Measurements from ENCODE around the gene PLOD3.

Gene PLOD3

DNA sequence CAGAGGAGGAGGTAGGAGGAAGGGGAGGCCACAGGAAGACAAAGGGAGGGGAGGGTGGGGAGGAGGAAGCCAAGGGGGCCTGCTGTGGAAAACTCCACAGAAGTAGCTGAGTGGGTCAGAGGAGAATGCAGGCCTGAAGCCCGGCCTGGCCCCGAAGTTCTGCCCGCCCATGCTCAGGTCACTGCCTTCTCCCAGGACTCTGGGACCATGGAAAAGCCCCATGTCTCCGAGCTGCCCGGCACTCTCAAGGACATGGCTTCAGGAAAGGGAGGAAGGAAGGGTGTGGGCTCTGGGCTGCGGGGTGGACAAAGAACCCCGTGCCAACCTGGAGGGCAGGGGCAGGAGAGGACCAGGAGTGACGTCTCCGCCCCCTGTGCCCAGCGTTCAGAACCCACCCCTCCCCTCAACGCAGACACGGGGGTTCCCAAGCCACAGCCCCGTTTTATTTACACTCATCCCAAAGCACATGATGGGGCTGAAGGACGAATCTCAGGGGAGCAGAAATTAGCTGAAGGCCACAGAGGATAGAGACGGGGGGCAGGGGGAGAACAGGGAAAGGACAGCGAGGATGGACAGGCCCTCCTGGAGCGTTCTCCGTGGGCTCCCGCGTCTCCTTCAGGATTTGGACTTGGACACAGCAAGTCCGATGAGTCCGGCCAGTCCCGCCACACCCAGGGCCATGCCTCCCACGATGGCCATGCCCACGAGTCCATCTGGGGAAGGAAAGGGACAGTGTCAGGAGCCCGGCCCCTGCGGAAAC is 22.0 kb upstream of the PLOD3 start:
- DNase-seq = no peak

DNA sequence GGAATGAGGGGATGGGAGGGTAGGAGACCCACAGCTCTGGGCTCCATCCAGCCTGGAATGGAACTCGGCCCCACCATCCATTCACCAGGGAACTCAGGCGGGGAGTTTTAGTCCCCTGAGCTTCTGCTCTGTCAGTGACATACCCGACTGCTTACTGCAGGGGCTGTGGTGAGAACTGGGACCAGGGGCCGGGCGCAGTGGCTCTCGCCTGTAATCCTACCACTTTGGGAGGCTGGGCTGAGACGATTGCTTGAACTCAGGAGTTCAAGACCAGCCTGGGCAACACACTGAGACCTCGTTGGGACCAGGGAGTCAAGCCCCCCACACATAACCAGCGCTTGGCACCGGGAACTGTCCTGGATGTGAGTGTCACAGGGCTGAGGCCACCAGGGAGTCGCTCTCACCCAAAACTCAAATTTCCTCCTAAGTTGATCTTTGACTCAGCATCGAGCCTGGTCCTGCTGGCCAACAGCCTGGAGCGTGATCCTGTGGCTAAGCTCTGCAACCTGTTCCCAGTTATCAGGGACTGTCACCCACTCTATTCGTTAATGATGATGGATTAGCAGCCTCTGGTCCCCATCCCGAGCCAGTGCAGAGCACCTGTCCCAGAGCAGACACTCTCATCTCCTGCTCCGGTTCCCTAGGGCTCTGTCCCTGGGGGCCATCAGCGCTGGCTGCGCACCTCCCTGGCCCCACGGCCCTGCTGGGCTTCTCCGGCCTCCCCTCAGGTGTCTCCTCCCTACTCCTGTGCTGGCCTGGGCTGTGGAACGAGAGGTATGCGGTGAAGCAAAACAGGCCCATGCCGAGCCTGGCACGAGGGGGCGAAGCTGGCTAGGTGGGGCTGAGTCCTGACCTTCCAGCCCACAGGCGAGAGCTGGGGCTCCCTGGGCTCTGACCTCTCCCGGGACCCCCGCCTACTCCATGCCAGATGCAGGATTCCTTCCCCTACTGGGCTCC is 21.1 kb upstream of the PLOD3 start:
- no peak for DNase-seq

DNA sequence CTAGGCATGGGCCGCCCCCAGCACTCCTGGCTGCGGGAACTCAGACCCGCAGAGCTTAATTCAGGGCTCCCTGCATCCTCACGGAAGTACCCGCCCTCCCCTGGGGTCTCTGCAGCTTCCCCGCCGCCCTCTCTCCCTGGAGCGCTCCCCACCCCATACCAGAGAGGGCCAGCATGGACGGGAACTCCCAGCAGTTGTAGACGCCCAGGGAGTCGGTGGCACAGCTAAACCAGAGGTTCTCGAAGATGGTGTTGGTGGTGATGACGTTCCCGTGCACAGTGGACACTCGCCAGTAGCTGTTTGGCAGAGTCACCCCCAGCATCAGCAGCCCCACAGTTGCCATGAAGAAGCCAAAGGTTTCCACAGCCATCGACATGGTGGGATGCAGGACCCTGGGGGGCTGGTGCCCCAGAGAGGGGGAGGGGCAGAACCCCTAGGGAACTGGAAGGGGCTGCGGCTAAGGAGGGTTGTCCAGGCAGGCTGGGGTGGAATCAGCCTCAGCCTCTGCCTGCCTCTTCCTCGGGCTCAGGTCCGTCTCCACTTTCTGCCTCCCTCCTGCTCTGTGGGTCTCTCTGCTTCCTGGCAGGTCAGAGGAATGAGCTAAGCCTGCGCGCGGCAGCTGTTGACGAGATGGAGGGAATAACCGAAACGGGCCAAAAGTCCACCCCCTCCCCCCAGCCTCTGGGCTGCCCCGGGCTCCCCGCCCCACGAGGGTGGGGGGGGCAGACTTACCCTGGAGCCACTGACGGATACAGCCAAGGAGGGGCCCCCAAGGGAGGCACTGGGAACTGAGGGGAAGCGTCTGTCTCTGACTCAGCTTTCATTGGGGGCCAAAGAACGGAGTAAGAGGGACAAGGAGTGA is 20.1 kb upstream of the PLOD3 start, which contains the start of gene CLDN15:
CLDN15 (minus strand) TSS at position 597 of the 862 bp plus-strand sequence; CDS start at position 376, 221 bp downstream.
- peak; percentile 70 for DNase-seq

DNA sequence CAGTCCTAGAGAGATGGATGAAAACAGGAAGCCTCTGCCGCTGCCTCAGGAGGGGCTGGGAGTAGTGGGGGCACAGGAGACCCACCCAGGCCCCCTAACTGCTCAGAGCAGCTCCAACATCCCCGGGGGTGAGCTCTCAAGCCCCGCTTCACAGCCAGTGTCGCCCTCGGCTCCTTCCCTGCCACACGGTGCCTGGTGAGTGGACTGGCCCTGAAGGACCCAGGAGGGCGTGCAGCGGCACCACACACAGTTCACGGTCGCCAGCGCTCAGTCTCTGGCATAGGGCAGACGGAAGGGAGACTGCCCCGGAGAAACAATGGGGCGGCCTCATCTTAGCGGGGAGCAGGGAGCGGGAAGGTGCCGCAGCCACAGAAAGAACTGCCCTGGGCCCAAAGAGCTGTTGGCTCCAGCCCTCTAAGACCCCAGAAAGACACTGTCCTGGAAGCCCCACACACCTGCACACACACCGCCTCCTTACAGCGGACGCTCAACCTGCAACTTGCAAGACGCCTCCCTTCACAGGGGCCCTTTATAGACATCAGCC is 19.0 kb upstream of the PLOD3 start:
- DNase-seq = no peak

- no peak for DNase-seq
These were observed 18.1 kb upstream of the PLOD3 start for GRCh38 chr7:101235522-101235921.

DNA sequence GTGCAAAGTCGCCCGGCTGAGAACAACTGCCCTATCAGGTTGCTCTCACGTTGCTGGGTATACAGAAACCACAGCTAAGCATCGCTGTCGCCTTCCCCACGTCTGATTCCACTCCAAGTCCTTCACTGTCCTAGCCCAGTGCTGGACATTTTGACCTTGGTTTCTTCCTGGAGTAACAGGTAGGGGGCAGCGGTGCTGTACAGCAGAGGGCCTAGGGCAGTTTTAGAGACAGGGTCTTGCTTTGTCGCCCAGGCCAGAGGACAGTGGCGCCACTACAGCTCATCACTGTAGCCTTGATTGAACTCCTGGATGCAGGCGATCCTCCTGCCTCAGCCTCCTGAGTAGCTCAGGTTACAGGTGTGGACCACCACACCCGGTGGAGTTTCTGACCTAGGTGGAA is 17.7 kb upstream of the PLOD3 start:
- DNase-seq = peak; percentile 65

DNA sequence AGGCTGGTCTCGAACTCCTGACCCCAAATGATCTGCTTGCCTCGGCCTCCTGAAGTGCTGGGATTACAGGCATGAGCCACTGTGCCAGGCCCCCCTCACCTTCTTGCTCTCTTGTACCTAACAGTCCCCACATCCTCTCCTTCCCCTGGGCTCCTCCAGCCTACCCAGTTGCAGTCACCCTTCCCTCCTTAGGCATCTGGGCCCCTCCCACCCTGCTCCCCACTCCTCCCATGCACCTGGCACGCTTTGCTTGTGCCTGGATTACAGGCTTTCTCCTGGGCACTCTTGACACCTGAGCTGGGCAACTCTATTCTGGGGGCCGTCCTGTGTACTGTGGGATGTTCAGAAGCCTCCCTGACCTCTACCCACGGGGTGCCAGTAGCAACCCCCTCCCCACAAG is 17.3 kb upstream of the PLOD3 start:
- no peak for DNase-seq

GRCh38 chr7:101233907-101234547 is 16.6 kb upstream of the PLOD3 start:
- DNase-seq = peak; percentile 46

DNA sequence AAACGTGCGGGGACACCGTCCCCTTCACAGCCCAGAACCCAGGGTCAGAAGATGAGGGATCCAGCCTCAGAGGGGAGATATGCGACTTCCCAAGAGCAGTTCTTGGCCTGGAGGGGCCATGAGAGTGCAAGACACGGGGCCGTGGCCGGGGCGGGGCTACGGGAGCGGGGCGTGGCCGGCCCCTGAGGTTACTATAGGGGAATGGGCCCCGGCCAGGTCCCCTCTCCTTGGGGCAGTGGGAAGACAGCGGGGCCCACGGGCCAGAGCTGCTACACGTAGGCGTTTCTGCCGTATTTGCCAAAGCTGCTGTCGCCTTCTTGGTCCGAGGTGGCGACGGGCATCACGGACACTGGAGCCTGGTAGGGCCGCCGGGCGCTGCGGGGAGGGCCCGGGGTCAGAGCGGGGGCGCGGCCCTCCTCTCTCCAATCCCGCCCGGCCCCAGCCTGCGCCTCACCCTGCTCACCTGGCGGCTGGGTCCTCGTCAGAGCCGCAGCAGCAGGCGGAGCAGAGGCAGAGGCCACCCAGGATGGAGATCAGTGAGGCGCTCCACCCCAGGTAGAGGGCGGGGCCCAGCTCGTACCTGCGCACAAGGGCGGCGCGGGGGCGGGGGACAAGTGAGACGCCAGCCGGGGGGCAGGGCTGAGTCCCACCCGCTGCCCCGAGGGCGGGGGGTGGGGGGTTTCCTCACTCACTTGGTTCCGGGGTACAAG is 14.9 kb upstream of the PLOD3 start:
- DNase-seq = no peak

GRCh38 chr7:101231644-101232043 is 14.3 kb upstream of the PLOD3 start:
- no peak for DNase-seq

DNA sequence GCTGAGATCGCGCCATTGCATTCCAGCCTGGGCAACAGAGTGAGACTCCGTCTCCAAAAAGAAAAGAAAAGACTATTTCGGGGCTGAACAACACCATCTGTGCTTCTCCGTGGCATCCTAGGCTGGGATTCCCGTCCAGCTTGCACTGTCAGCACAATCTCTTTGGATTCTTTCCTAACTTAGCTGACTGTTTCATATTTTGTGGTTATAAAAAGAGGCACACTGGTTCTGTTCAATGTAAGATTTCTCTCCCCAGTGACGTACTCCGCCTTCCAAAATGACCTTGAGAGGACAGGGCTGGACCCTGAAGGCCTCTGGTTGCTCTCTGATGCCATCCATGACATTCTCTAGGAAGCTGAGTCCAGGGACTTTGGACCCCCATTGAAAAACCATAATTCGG is 9.3 kb upstream of the PLOD3 start:
- DNase-seq = no peak

GRCh38 chr7:101225650-101226049 is 8.3 kb upstream of the PLOD3 start:
- DNase-seq = no peak

- no peak for DNase-seq
These were observed 6.1 kb upstream of the PLOD3 start for GRCh38 chr7:101223528-101223927.

- no peak for DNase-seq
These were observed 5.0 kb upstream of the PLOD3 start for GRCh38 chr7:101222275-101222830.

- no peak for DNase-seq
These were observed 2.9 kb upstream of the PLOD3 start for GRCh38 chr7:101220295-101220694.

- no peak for DNase-seq
These were observed 1.1 kb upstream of the PLOD3 start for GRCh38 chr7:101218236-101219125.

DNA sequence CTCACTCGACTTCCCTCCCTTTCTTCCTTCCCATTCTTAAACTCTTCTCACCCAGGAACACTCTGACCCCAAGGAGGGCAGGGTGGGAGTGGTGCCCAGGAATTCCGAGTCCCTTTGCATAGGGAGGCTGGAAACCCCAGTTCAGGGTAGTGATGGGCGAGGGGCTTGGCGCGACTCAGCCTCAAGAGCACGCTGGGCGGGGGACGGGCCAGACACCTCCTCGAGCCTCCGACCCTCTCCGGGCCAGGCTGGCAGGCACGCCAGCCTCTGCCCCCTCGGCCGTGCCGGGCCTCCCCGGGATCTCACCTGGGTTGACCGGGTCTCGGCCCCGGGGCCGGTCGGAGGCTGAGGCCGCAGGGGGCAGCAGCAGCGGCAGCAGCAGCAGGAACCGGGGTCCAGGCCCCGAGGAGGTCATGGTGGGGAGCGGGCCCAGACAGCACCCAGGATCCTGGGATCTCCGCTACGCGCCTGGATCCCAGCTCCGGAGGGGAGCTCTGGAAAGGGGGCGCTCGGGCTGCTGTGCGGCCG is 457 bp downstream of the PLOD3 start:
- no peak for DNase-seq

- peak; percentile 57 for DNase-seq
These were observed 1.2 kb downstream of the PLOD3 start for GRCh38 chr7:101216001-101216859.

DNA sequence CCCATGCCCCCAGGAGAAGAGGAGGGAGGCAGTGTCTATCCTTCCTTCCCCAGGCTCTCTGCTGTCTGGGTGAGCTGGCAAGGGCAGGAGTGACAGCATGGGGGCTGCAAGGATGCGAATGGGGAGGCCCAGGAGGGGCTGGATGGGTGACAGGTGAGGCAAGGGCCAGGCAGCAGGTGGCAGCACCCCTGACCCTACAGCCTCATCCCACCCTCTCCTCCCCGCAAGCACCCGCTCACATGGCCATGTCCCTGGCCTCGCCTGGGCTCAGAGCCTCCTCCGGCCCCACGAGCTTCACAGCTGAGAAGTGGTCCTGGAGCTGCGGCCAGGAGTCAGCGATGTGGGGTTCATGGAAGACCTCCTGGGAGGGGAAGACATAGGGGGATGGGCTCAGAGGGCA is 5.4 kb downstream of the PLOD3 start:
- DNase-seq = no peak
